Panc1 (cell line): Measurements from ENCODE around the gene IPO4.
A peak's percentile ranks its signal among the peaks of the same experiment; 100 is the strongest.

Experiments
- CTCF ChIP-seq: fragments of 450-650 bp; IDR thresholded peaks from 2 replicates; pipeline ENCODE4 v1.5.1; 2017; ENCODE audit warnings: mild to moderate bottlenecking
- POLR2AphosphoS5 ChIP-seq: IDR thresholded peaks from 2 replicates; pipeline ENCODE4 v1.6.1; 2012; ENCODE audit warnings: mild to moderate bottlenecking, low read depth, low read length, moderate library complexity
- TCF7L2 ChIP-seq: IDR thresholded peaks from 2 replicates; pipeline ENCODE4 v1.6.1; 2011; ENCODE audit warnings: mild to moderate bottlenecking, low read depth, low read length, inconsistent platforms
- TF ChIP-seq, protein P1 (sequence below), 2 experiments: IDR thresholded peaks; 2 replicates each; pipeline ENCODE4 v1.6.1; 2011 to 2012; ENCODE audit warnings: low read depth in 2 of 2, control low read depth in 1 of 2, low read length in 1 of 2, mild to moderate bottlenecking in 1 of 2, moderate library complexity in 1 of 2; ENCODE audit not compliant: insufficient read depth in 1 of 2

DNA sequence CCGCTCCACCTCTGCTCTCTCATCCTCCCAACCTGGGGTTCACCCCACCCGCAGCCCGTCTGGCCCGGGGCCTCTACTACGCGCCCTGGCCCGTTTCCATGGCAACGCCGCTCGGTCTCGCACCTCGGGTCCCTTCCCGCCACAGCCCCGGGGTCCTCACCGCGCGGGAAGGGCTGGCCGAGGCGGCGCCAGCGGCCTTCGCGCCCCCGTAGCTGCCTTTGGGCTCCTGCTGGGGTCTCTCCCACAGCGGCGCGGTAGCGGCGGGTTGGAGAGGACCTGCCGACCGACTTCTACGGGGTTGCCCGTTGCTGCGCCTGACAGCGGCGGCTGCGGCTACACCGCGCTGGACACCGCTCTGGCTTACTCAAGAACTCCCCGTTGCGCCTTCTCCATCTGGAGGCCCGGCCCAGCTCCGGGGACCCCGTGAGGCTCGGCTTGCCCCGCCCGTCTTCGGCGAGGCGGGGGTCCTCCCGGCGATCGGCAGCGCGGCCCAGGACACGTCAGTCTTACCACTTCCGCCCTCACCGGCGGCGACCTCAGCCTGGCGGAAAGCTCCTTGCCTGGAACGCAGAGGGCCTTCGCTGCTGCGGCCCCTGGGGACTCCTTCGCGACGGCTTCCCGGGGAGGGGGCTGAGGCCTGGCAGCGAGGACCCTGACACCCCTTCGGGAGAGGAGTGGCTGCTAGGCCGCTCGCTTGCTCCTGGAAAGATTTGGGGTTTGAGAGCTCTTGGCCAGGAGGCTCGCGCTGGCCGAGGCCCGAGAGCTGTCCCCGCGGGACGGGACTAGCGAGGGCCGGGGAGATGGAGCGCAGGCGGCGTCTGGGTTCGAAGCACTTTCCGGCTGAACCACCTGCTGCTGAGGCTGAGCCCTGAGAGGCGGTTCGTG, 6.8 kb upstream of the IPO4 start, which contains the start of gene TM9SF1:
- TF ChIP-seq CTCF (no peak), POLR2AphosphoS5 (peak; percentile 34; the same call in 1 of the 2 replicates), TCF7L2 (no peak)
- TF ChIP-seq, protein P1, sequence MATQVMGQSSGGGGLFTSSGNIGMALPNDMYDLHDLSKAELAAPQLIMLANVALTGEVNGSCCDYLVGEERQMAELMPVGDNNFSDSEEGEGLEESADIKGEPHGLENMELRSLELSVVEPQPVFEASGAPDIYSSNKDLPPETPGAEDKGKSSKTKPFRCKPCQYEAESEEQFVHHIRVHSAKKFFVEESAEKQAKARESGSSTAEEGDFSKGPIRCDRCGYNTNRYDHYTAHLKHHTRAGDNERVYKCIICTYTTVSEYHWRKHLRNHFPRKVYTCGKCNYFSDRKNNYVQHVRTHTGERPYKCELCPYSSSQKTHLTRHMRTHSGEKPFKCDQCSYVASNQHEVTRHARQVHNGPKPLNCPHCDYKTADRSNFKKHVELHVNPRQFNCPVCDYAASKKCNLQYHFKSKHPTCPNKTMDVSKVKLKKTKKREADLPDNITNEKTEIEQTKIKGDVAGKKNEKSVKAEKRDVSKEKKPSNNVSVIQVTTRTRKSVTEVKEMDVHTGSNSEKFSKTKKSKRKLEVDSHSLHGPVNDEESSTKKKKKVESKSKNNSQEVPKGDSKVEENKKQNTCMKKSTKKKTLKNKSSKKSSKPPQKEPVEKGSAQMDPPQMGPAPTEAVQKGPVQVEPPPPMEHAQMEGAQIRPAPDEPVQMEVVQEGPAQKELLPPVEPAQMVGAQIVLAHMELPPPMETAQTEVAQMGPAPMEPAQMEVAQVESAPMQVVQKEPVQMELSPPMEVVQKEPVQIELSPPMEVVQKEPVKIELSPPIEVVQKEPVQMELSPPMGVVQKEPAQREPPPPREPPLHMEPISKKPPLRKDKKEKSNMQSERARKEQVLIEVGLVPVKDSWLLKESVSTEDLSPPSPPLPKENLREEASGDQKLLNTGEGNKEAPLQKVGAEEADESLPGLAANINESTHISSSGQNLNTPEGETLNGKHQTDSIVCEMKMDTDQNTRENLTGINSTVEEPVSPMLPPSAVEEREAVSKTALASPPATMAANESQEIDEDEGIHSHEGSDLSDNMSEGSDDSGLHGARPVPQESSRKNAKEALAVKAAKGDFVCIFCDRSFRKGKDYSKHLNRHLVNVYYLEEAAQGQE (IDR thresholded peaks at IDR 0.05; ENCODE audit: insufficient read depth in 1 of 2, low read depth in 2 of 2, low read length in 1 of 2): no peak
